PC-9 (cell line): ENCODE results near the gene EIF3B.

Experiments used
- EZH2 ChIP-seq: fragments of 200-600 bp; sonication (generic); IDR thresholded peaks from 2 replicates; pipeline ENCODE4 v1.8.0; 2017; ENCODE audit warnings: antibody characterized with exemption, low read depth
- TF ChIP-seq, protein P1 (sequence below): fragments of 200-600 bp; sonication (generic); conservative IDR thresholded peaks from 2 replicates; pipeline ENCODE4 v1.6.1; 2017; ENCODE audit warnings: mixed run types, antibody characterized with exemption, mild to moderate bottlenecking, moderate library complexity

GRCh38 chr7:2380461-2380860, 25.8 kb downstream of the EIF3B start:
- TF ChIP-seq, protein P1, sequence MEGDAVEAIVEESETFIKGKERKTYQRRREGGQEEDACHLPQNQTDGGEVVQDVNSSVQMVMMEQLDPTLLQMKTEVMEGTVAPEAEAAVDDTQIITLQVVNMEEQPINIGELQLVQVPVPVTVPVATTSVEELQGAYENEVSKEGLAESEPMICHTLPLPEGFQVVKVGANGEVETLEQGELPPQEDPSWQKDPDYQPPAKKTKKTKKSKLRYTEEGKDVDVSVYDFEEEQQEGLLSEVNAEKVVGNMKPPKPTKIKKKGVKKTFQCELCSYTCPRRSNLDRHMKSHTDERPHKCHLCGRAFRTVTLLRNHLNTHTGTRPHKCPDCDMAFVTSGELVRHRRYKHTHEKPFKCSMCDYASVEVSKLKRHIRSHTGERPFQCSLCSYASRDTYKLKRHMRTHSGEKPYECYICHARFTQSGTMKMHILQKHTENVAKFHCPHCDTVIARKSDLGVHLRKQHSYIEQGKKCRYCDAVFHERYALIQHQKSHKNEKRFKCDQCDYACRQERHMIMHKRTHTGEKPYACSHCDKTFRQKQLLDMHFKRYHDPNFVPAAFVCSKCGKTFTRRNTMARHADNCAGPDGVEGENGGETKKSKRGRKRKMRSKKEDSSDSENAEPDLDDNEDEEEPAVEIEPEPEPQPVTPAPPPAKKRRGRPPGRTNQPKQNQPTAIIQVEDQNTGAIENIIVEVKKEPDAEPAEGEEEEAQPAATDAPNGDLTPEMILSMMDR: no peak
- TF ChIP-seq EZH2: no peak
